HAP-1 (cell line): ENCODE measurements around the gene SHC3.
A peak's percentile ranks its signal among the peaks of the same experiment; 100 is the strongest.

Experiments used
- DNase-seq, 2 experiments: peaks; one replicate each; pipeline ENCODE4 v3.0.0-alpha.2; 2016 to 2020; ENCODE audit warnings: low spot score in 2 of 2
- H3K27me3 ChIP-seq: fragments of 250-450 bp; sonication (Bioruptor Pico); 2 replicates; pipeline ENCODE4 v1.5.1; 2020; ENCODE audit warnings: low read depth, mild to moderate bottlenecking, moderate library complexity
- H3K36me3 ChIP-seq: fragments of 250-450 bp; sonication (Bioruptor Pico); replicated peaks from 2 replicates; pipeline ENCODE4 v1.5.1; 2020; ENCODE audit warnings: mild to moderate bottlenecking
- H3K4me1 ChIP-seq: fragments of 250-450 bp; sonication (Bioruptor Pico); 2 replicates; pipeline ENCODE4 v1.5.1; 2020; ENCODE audit warnings: mild to moderate bottlenecking
- H3K4me3 ChIP-seq: fragments of 250-450 bp; sonication (Bioruptor Pico); 2 replicates; pipeline ENCODE4 v1.5.1; 2020; ENCODE audit warnings: mild to moderate bottlenecking, moderate library complexity
- H3K9me3 ChIP-seq: fragments of 250-450 bp; sonication (Bioruptor Pico); 2 replicates; pipeline ENCODE4 v1.5.1; 2020; ENCODE audit warnings: mild to moderate bottlenecking, moderate library complexity
- in situ Hi-C: fragments of 300-500 bp; cut with MboI; formaldehyde crosslinking; loops from 3 replicates; pipeline ENCODE4 v1.14.3; 2020; ENCODE audit warnings: low sequenced_read_pairs, inconsistent platforms, mixed read lengths

SHC3 gene

GRCh38 chr9:89008744-89009545 is 169.7 kb downstream of the SHC3 start:
- H3K27me3 ChIP-seq: peaks cover 7% of the 10 kb centered on the region; the same call in 1 of the 2 replicates
- H3K36me3 ChIP-seq: no peaks in the 10 kb centered on the region
- in situ Hi-C loops: loop anchor here (25.0 kb wide), 1 partner anchor 422 kb away; no protein-coding TSS in a partner anchor
- no peaks in the 10 kb centered on the region for H3K4me1 ChIP-seq
- H3K4me3 ChIP-seq: no peak overlapping the region
- DNase-seq: no peak
- no peaks in the 10 kb centered on the region for H3K9me3 ChIP-seq

GRCh38 chr9:89008055-89008743 is 170.4 kb downstream of the SHC3 start:
- in situ Hi-C loops: loop anchor here (25.0 kb wide), 1 partner anchor 421 kb away; no protein-coding TSS in a partner anchor
- DNase-seq: no peak
- no peaks in the 10 kb centered on the region for H3K4me1 ChIP-seq

GRCh38 chr9:89006996-89007967 is 171.3 kb downstream of the SHC3 start:
- no peak for DNase-seq
- Histone ChIP-seq H3K9me3 (no peaks in the 10 kb centered on the region), H3K4me1 (no peaks in the 10 kb centered on the region), H3K36me3 (no peaks in the 10 kb centered on the region), H3K27me3 (peaks cover 7% of the 10 kb centered on the region; the same call in 1 of the 2 replicates), H3K4me3 (no peak overlapping the region)
- in situ Hi-C loops: loop anchor here (25.0 kb wide), 1 partner anchor 420 kb away; no protein-coding TSS in a partner anchor

More at GRCh38 chr9:89008055-89008743, 170.4 kb downstream of the SHC3 start:
- Histone ChIP-seq H3K4me3 (no peak overlapping the region), H3K9me3 (no peaks in the 10 kb centered on the region), H3K36me3 (no peaks in the 10 kb centered on the region), H3K27me3 (peaks cover 7% of the 10 kb centered on the region; the same call in 1 of the 2 replicates)

GRCh38 chr9:89006267-89006666 is 172.4 kb downstream of the SHC3 start:
- no peaks in the 10 kb centered on the region for H3K9me3 ChIP-seq
- no peaks in the 10 kb centered on the region for H3K4me1 ChIP-seq
- no peak overlapping the region for H3K4me3 ChIP-seq
- H3K27me3 ChIP-seq: peaks cover 7% of the 10 kb centered on the region; the same call in 1 of the 2 replicates
- in situ Hi-C loops: loop anchor here (25.0 kb wide), 1 partner anchor 419 kb away; no protein-coding TSS in a partner anchor
- DNase-seq: no peak
- H3K36me3 ChIP-seq: no peaks in the 10 kb centered on the region

GRCh38 chr9:89005323-89005722 is 173.3 kb downstream of the SHC3 start:
- DNase-seq: no peak
- Histone ChIP-seq H3K9me3 (no peaks in the 10 kb centered on the region), H3K27me3 (peaks cover 7% of the 10 kb centered on the region; the same call in 1 of the 2 replicates), H3K36me3 (no peaks in the 10 kb centered on the region), H3K4me3 (no peak overlapping the region), H3K4me1 (no peaks in the 10 kb centered on the region)
- in situ Hi-C loops: loop anchor here (25.0 kb wide), 1 partner anchor 418 kb away; no protein-coding TSS in a partner anchor

- Histone ChIP-seq H3K9me3 (no peaks in the 10 kb centered on the region), H3K4me3 (no peak overlapping the region), H3K4me1 (no peaks in the 10 kb centered on the region), H3K27me3 (peaks cover 7% of the 10 kb centered on the region; the same call in 1 of the 2 replicates), H3K36me3 (no peaks in the 10 kb centered on the region)
- no peak for DNase-seq
- in situ Hi-C loops: loop anchor here (5.0 to 25.0 kb wide), 2 partner anchors 416 to 1051 kb away; no protein-coding TSS in a partner anchor
Observed at GRCh38 chr9:89002987-89003386, 175.6 kb downstream of the SHC3 start.

GRCh38 chr9:89001917-89002540 is 176.6 kb downstream of the SHC3 start:
- in situ Hi-C loops: loop anchor here (5.0 to 25.0 kb wide), 2 partner anchors 415 to 1050 kb away; no protein-coding TSS in a partner anchor
- peaks cover 7% of the 10 kb centered on the region; the same call in 1 of the 2 replicates for H3K27me3 ChIP-seq
- H3K36me3 ChIP-seq: no peaks in the 10 kb centered on the region
- no peaks in the 10 kb centered on the region for H3K4me1 ChIP-seq
- H3K4me3 ChIP-seq: no peak overlapping the region
- DNase-seq: no peak
- no peaks in the 10 kb centered on the region for H3K9me3 ChIP-seq

GRCh38 chr9:89000973-89001916 is 177.4 kb downstream of the SHC3 start:
- no peaks in the 10 kb centered on the region for H3K4me1 ChIP-seq
- H3K9me3 ChIP-seq: no peaks in the 10 kb centered on the region
- peak; percentile 68 to 91 for DNase-seq
- H3K27me3 ChIP-seq: peaks cover 7% of the 10 kb centered on the region; the same call in 1 of the 2 replicates
- no peaks in the 10 kb centered on the region for H3K36me3 ChIP-seq
- no peak overlapping the region for H3K4me3 ChIP-seq
- in situ Hi-C loops: loop anchor here (5.0 to 25.0 kb wide), 2 partner anchors 414 to 1049 kb away; no protein-coding TSS in a partner anchor

- in situ Hi-C loops: loop anchor here (5.0 to 25.0 kb wide), 2 partner anchors 413 to 1048 kb away; no protein-coding TSS in a partner anchor
- Histone ChIP-seq H3K36me3 (no peaks in the 10 kb centered on the region), H3K27me3 (peaks cover 6% of the 10 kb centered on the region; the same call in 1 of the 2 replicates), H3K9me3 (no peaks in the 10 kb centered on the region), H3K4me3 (no peak overlapping the region), H3K4me1 (no peaks in the 10 kb centered on the region)
- DNase-seq: no peak
Observed at GRCh38 chr9:89000371-89000781, 178.2 kb downstream of the SHC3 start.

GRCh38 chr9:88998911-88999310 is 179.7 kb downstream of the SHC3 start:
- in situ Hi-C loops: no loop called here
- H3K4me1 ChIP-seq: no peaks in the 10 kb centered on the region
- H3K4me3 ChIP-seq: no peak overlapping the region
- DNase-seq: no peak
- H3K36me3 ChIP-seq: no peaks in the 10 kb centered on the region
- no peaks in the 10 kb centered on the region for H3K27me3 ChIP-seq
- no peaks in the 10 kb centered on the region for H3K9me3 ChIP-seq

- Histone ChIP-seq H3K27me3 (no peaks in the 10 kb centered on the region), H3K36me3 (no peaks in the 10 kb centered on the region), H3K9me3 (no peaks in the 10 kb centered on the region), H3K4me3 (no peak overlapping the region), H3K4me1 (no peaks in the 10 kb centered on the region)
- no peak for DNase-seq
- in situ Hi-C loops: no loop called here
Observed at GRCh38 chr9:88998503-88998902, 180.1 kb downstream of the SHC3 start.
